Measurements from ENCODE around the gene SCFD1. TPM values are rescaled to one million over a fixed set of nuclear protein-coding genes. Genes with fewer than 3 reads are reported as not detected.
A peak's percentile ranks its signal among the peaks of the same experiment; 100 is the strongest.
"Not testable (repeated sequence)": the region's sequence is repeated elsewhere in the genome, so short reads cannot be mapped to it uniquely, and the experiment has no call there.

The SCFD1 gene
- total RNA-seq, 1 donor from 2014 or later = 41.7 TPM

- TF ChIP-seq CTCF (IDR thresholded peaks at IDR 0.05; ENCODE audit: insufficient read depth, low read length, poor library complexity, severe bottlenecking) = no peak
- no peak for DNase-seq (ENCODE audit: low read depth)
- no peaks in the 10 kb centered on the region for H3K36me3 ChIP-seq (ENCODE audit: control insufficient read depth, insufficient read depth, low read length)
- no peaks in the 10 kb centered on the region for H3K27me3 ChIP-seq (ENCODE audit: control insufficient read depth, insufficient read depth, low read length)
- no peak overlapping the region for H3K4me3 ChIP-seq (ENCODE audit: low read depth, low read length)
Measured at GRCh38 chr14:30603402-30603801, 18.7 kb upstream of the SCFD1 start.

- not testable (repeated sequence) for H3K27me3 ChIP-seq (ENCODE audit: control insufficient read depth, insufficient read depth, low read length); DNase-seq (ENCODE audit: low read depth); H3K4me3 ChIP-seq (ENCODE audit: low read depth, low read length); H3K36me3 ChIP-seq (ENCODE audit: control insufficient read depth, insufficient read depth, low read length)
Measured at GRCh38 chr14:30604696-30605095, 17.4 kb upstream of the SCFD1 start.

GRCh38 chr14:30607156-30607780, 14.9 kb upstream of the SCFD1 start:
- no peak for DNase-seq (ENCODE audit: low read depth)
- H3K4me3 ChIP-seq (ENCODE audit: low read depth, low read length) = no peak overlapping the region
- TF ChIP-seq CTCF (IDR thresholded peaks at IDR 0.05; ENCODE audit: insufficient read depth, low read length, poor library complexity, severe bottlenecking) = no peak
- no peaks in the 10 kb centered on the region for H3K36me3 ChIP-seq (ENCODE audit: control insufficient read depth, insufficient read depth, low read length)
- H3K27me3 ChIP-seq (ENCODE audit: control insufficient read depth, insufficient read depth, low read length) = no peaks in the 10 kb centered on the region

- no peaks in the 10 kb centered on the region for H3K27me3 ChIP-seq (ENCODE audit: control insufficient read depth, insufficient read depth, low read length)
- no peaks in the 10 kb centered on the region for H3K36me3 ChIP-seq (ENCODE audit: control insufficient read depth, insufficient read depth, low read length)
- peak; percentile 55 for DNase-seq (ENCODE audit: low read depth)
- TF ChIP-seq CTCF (IDR thresholded peaks at IDR 0.05; ENCODE audit: insufficient read depth, low read length, poor library complexity, severe bottlenecking) = peak; percentile 27
- no peak overlapping the region for H3K4me3 ChIP-seq (ENCODE audit: low read depth, low read length)
Measured at GRCh38 chr14:30608533-30609006, 13.5 kb upstream of the SCFD1 start.

GRCh38 chr14:30610787-30611343, 11.3 kb upstream of the SCFD1 start:
- peaks cover 1% of the 10 kb centered on the region for H3K36me3 ChIP-seq (ENCODE audit: control insufficient read depth, insufficient read depth, low read length)
- no peak overlapping the region for H3K4me3 ChIP-seq (ENCODE audit: low read depth, low read length)
- peak; percentile 47 for TF ChIP-seq CTCF (IDR thresholded peaks at IDR 0.05; ENCODE audit: insufficient read depth, low read length, poor library complexity, severe bottlenecking)
- H3K27me3 ChIP-seq (ENCODE audit: control insufficient read depth, insufficient read depth, low read length) = no peaks in the 10 kb centered on the region
- DNase-seq (ENCODE audit: low read depth) = no peak

- no peaks in the 10 kb centered on the region for H3K27me3 ChIP-seq (ENCODE audit: control insufficient read depth, insufficient read depth, low read length)
- peaks cover 1% of the 10 kb centered on the region for H3K36me3 ChIP-seq (ENCODE audit: control insufficient read depth, insufficient read depth, low read length)
- H3K4me3 ChIP-seq (ENCODE audit: low read depth, low read length) = no peak overlapping the region
- no peak for DNase-seq (ENCODE audit: low read depth)
- TF ChIP-seq CTCF (IDR thresholded peaks at IDR 0.05; ENCODE audit: insufficient read depth, low read length, poor library complexity, severe bottlenecking) = no peak
Measured at GRCh38 chr14:30614155-30614554, 8.0 kb upstream of the SCFD1 start.
